NOMO-1 treated with dmso at 0.1 percent for 144 hours (cell line): ENCODE measurements around the gene ARMC3.
"Not testable (repeated sequence)": the region's sequence is repeated elsewhere in the genome, so short reads cannot be mapped to it uniquely, and the experiment has no call there.

Experiments
- DNase-seq: peaks from one replicate; lab custom pipeline; 2025; ENCODE audit not compliant: unreplicated experiment; lab: John Stamatoyannopoulos, UW

ARMC3 gene

DNA sequence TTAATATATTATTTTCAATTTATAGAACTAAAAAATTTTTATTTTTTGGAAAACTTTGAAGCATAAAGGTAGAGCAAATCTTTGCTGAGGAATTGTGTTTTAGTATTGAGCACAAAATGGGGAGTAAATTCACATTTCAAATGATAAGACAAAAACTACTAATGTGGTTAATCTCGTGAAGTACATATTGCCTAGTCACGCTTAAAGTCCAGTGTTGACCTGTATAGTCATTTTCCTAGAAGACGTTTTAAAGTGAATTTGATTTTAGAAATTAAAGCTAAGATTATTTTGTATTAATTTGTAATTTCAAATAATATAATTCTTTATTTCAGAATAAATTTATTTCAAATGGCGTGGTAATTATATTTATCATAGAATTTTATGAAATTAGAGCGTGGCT is 110.3 kb downstream of the ARMC3 start:
- DNase-seq = no peak

GRCh38 chr10:23040002-23040401 is 112.1 kb downstream of the ARMC3 start:
- no peak for DNase-seq

GRCh38 chr10:23046027-23046426 is 118.2 kb downstream of the ARMC3 start:
- no peak for DNase-seq

- DNase-seq = no peak
Measured at GRCh38 chr10:23047201-23048050, 119.6 kb downstream of the ARMC3 start.

GRCh38 chr10:23048191-23048590 is 120.3 kb downstream of the ARMC3 start:
- no peak for DNase-seq

DNA sequence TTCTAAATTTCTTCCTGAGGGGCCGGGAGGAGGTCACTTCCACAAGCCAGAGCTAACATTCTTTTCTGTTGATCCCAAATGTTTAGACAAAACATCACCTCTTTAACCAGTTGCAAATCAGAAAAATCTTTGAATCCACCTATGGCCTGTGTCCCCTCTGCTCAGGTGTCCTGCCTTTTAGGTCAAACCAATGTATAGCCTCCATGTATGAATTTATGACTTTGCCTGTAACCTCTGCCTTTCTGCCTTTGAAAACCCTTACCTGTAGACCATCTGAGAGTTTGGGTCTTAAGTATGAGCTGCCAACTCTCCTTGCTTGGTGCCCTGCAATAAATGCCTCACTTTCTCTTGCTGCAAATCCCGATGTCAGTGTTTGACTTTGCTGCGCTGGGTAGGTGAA is 123.4 kb downstream of the ARMC3 start:
- DNase-seq = no peak

DNA sequence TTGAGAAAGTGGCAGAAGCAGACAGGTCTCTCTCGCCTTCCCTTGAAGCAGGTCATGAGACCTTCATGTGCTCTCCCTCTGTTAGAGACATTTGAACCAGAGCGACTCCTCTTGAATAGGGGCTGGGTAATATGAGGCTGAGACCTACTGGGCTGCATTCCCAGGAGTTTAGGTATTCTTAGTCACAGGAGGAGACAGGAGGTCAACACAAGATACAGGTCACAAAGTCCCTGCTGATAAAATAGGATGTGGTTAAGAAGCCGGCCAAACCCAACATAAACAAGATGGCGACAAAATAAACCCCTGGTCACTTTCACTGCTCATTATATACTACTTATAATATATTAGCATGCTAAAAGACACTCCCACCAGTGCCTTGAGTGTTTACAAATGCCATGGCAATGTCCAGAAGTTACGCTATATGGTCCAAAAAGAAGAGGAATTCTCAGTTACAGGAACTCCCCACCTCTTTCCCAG is 124.0 kb downstream of the ARMC3 start:
- no peak for DNase-seq

GRCh38 chr10:23053036-23053435 is 125.2 kb downstream of the ARMC3 start:
- no peak for DNase-seq

GRCh38 chr10:23055424-23056185 is 127.8 kb downstream of the ARMC3 start:
- no peak for DNase-seq

DNA sequence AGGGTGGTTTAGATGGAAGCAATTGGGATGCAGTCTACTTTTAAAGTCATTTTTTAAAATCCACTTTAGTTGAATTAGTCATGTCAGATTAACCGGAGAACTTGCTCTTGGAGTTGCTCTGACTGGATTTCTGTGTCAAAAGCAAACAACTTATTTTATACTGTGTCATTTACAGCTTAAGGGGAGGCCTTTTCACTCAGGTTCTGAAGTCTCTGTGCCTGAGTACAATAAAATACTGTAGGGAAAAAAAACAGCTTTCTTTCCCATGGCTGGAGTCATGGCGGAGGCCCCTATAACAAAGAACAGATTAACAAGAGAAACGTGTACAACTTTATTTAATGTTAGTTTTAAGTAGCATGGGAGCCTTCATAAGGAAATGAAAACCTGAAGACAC is 128.3 kb downstream of the ARMC3 start:
- no peak for DNase-seq

DNA sequence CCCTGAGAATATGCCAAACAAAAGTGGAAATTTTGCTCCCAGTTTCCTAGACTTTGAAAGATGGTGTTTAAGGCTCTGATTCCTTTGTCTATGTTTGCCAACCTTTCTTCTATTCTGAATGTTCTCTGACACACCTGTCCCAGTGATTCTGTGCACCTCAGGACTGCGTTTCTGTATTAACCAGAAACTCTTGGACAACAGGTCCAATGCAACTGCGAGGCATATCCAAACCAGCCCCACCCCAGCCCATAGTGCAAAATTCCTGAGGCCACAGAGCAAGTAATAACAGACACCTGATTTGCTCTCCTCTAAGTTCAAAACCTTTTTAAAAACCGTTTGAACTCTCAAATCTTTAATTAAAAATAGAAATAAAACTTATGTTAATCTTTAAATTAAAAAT is 130.5 kb downstream of the ARMC3 start:
- DNase-seq = no peak

DNA sequence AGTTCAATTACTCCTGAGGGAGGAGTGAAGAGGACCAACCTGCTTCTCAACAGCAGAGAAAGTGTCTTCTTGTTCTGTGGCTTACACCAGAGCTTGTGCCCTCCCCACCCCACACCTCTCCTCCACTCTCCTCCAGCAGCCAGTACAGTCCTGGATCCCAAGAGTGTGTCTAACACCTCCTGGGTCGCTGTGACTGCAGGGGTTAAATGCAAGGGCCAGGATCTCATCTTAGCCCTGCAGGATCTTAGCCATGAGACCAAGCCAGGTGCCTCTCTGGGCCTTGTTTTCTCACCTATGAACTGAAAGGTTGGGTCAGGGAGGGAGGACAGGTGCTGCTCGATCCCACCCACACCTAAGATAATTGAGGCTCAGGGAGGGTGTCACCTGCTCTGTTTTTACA is 133.1 kb downstream of the ARMC3 start:
- no peak for DNase-seq

DNA sequence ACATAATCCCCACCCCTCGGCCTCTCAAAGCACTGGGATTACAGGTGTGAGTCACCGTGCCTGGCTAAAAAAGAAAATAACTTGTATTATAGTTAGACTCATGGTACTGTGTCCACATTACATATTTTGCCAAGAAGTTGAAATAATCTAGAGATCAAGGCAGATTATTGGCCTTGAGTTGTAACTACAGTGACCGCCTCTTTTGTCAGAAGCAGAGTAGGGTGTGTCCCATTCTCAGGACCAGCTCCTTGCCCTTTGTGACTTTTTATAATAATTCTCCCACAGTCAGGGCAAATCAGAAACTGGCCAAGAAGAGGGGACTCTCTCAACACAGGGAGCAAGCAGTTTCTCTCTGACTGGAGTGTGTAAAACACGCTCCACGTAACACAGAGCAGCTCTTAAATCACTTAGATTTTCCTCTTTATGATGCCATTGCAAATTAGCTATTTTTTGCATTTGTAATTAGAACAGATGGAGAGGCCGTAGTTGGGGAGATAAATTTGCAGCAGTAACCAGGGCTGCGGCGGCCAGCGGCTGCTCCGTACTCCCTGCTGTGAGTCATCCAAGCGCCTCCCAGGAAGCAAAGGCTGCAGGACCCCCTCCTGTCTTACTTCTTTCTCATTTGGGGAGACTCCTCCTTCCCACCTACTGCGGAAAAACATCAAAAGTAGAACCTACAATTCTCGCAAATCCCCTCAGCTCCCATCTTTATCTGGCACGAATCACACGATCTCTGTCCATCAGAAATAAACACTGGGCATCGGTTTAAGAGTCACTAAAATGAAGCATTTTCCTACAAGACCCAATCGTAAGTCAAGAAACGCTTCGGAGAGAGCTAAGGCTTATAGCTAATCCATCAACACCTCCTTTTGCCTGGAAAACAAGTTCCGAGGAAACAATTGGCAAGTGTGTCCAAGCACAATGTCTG is 135.5 kb downstream of the ARMC3 start:
- DNase-seq = no peak

GRCh38 chr10:23063973-23064812 is 136.3 kb downstream of the ARMC3 start:
- no peak for DNase-seq

GRCh38 chr10:23064813-23065114 is 136.9 kb downstream of the ARMC3 start:
- not testable (repeated sequence) for DNase-seq

DNA sequence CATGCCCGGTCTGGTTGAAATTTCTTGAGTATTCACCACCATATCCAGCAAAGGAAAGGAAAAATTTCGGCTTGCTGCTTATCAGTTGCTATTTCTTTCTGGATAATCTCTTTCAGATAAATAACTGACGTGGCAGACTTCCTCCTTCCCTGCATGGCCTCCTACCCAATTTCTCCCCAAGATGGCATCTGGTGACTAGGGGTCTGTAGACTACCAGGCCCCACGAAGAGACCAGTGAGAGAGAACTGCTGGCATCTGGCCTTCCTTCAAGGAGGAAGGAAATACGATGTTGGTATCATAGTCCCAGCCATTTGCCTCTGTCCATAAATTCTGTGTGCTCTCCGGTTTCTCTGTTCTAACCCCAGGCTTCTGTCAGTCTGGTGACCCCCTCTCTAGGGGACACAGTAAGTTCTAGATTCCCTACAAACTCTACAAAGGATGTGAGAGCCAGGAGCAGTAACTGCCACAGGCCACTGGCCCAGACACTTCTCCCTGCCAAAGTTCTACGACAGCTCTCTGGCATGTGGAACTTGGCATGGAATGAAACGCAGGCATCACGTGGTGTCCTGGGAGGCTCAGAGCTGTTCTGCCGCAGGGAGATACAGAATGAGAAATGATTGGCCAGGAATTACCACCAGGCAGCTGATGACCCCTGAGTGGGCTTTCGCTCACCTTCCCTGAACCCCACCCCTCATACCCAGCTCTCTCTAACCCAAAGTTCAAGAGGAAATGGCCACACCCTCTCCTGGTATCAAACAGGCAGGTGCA is 137.5 kb downstream of the ARMC3 start:
- no peak for DNase-seq

GRCh38 chr10:23067337-23067736 is 139.5 kb downstream of the ARMC3 start:
- DNase-seq = no peak

GRCh38 chr10:23067939-23068775 is 140.3 kb downstream of the ARMC3 start:
- DNase-seq = no peak
